Colonic mucosa (tissue), 4 donors: ENCODE measurements around the gene AMIGO1. TPM values are rescaled to one million over a fixed set of nuclear protein-coding genes. Genes with fewer than 3 reads are reported as not detected.

ENCODE experiments used
- DNase-seq: peaks from one replicate; pipeline ENCODE4 v3.0.0-alpha.2; 2020
- H3K27ac ChIP-seq: fragments of 200-600 bp; one replicate; pipeline ENCODE4 v1.8.0; 2021
- H3K27me3 ChIP-seq: fragments of 200-600 bp; one replicate; pipeline ENCODE4 v1.8.0; 2021
- H3K36me3 ChIP-seq: fragments of 200-600 bp; one replicate; pipeline ENCODE4 v1.8.0; 2021
- H3K4me1 ChIP-seq: fragments of 200-600 bp; one replicate; pipeline ENCODE4 v1.8.0; 2021; ENCODE audit warnings: mild to moderate bottlenecking
- H3K4me3 ChIP-seq: fragments of 200-600 bp; one replicate; pipeline ENCODE4 v1.8.0; 2021
- H3K9ac ChIP-seq, 2 donors: one replicate each; pipeline ENCODE4 v1.7.0; 2013; ENCODE audit warnings: control low read depth in 2 of 2, low read depth in 2 of 2, low read length in 2 of 2
- H3K9me3 ChIP-seq: fragments of 200-600 bp; one replicate; pipeline ENCODE4 v1.8.0; 2021
- CTCF ChIP-seq: fragments of 200-600 bp; IDR thresholded peaks from one replicate; pipeline ENCODE4 v1.8.0; 2022; ENCODE audit warnings: antibody characterized with exemption, mild to moderate bottlenecking
- intact Hi-C: fragments of 100-400 bp; cut with DNase I; formaldehyde crosslinking; loops from one replicate; pipeline ENCODE4 v1.14.1; 2022
- total RNA-seq, 2 donors: library from RNA; stranded (reverse); fragmentation: NEBNext Ultra II Directional in 1 of 2; extraction: Animal tissue kit (Norgen Biotek cat#: 25700) in 1 of 2; gene quantifications; one replicate each; pipeline ENCODE4 v1.2.1, GENCODE V29; 2021
- donor health status: healthy.
- donor health status: DM: no; HTN: no; CAD: no.
- donor health status: DM: no; HTN: no; CAD: no.

AMIGO1 gene
- total RNA-seq, 2 donors from 2014 or later = 2.5 to 3.9 TPM

- no peaks in the 10 kb centered on the region for H3K9me3 ChIP-seq
- H3K4me1 ChIP-seq = peaks cover 5% of the 10 kb centered on the region
- no peak overlapping the region for H3K4me3 ChIP-seq
- H3K27me3 ChIP-seq = no peaks in the 10 kb centered on the region
- no peak overlapping the region for H3K27ac ChIP-seq
- H3K36me3 ChIP-seq = no peaks in the 10 kb centered on the region
- no peak for DNase-seq
- intact Hi-C loops = no loop called here
- no peak for TF ChIP-seq CTCF
- no peak overlapping the region for H3K9ac ChIP-seq
These were observed 4.6 kb downstream of the AMIGO1 start for GRCh38 chr1:109504974-109505373.

GRCh38 chr1:109503935-109504334, 5.6 kb downstream of the AMIGO1 start:
- peak; percentile 46 for DNase-seq
- Histone ChIP-seq H3K4me1 (peaks cover 13% of the 10 kb centered on the region), H3K36me3 (no peaks in the 10 kb centered on the region), H3K9ac (no peak overlapping the region), H3K27me3 (no peaks in the 10 kb centered on the region), H3K9me3 (no peaks in the 10 kb centered on the region), H3K4me3 (no peak overlapping the region), H3K27ac (no peak overlapping the region)
- no peak for TF ChIP-seq CTCF
- intact Hi-C loops = no loop called here

DNA sequence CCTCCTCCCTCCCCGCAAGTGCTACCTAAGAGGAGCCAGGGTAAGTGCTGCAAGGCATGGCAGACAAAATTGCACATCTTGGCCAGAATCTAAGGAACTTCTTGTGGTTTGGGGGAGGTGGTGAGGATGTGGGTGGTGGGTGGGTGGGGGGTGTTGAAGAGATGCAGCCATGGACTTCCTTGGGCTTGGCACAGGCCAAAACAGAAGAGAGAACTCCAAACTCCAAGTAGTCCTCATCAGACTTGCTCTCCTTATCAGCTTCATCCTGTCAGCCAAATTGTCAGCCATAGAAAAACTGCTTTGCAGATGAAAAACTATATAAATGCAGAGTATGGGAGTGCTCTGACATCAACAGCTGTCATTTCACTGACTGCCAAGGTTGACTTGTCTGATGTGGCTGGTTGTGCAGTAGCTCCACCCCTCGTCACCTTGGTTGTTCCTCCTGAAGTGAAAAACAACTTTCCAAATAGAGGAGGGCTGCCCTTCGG, 7.1 kb downstream of the AMIGO1 start:
- Histone ChIP-seq H3K9ac (no peak overlapping the region), H3K36me3 (no peaks in the 10 kb centered on the region), H3K4me1 (peaks cover 16% of the 10 kb centered on the region), H3K27ac (no peak overlapping the region), H3K9me3 (no peaks in the 10 kb centered on the region), H3K27me3 (no peaks in the 10 kb centered on the region), H3K4me3 (no peak overlapping the region)
- TF ChIP-seq CTCF = no peak
- DNase-seq = no peak
- intact Hi-C loops = no loop called here

DNA sequence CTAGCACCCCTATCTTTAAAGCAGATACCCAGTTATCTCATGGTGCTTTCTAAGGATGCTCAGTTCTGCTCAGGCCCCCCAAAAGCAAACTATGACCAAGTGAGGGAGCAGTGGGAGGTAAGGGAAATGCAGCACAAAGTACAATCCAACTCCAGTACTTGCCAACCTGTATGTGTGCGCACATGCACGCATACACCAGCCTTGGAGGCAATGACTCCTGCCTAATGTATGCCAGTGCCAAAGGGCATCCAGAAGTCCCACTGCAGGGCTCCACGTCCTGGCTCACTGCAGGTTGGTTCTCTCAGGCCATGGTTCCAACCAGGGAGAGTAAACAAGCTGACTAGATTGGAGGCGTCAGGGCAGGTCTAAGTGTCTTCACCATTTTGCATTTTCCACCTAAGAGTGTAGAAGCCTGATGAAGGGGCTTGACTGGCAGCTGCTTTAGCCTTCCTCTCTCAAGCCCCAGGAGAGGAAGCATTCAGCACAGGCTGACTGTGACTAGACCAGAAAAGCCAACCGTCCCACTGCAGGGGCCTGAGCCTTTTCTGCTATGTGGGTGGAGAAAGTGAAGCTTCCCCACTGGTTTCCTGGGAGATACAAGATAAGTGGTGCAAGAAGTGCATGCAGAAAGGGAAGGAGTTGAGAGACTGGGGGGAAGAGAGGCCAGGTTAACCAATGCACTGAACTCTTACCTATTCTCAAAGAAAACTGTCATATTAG, 7.7 kb downstream of the AMIGO1 start:
- H3K27me3 ChIP-seq = no peaks in the 10 kb centered on the region
- H3K4me1 ChIP-seq = peaks cover 16% of the 10 kb centered on the region
- no peaks in the 10 kb centered on the region for H3K9me3 ChIP-seq
- H3K9ac ChIP-seq = no peak overlapping the region
- H3K27ac ChIP-seq = no peak overlapping the region
- intact Hi-C loops = no loop called here
- H3K4me3 ChIP-seq = no peak overlapping the region
- TF ChIP-seq CTCF = no peak
- H3K36me3 ChIP-seq = no peaks in the 10 kb centered on the region
- DNase-seq = no peak

- Histone ChIP-seq H3K36me3 (peaks cover 2% of the 10 kb centered on the region), H3K4me3 (no peak overlapping the region), H3K27me3 (no peaks in the 10 kb centered on the region), H3K9me3 (no peaks in the 10 kb centered on the region), H3K4me1 (peaks cover 16% of the 10 kb centered on the region), H3K27ac (no peak overlapping the region), H3K9ac (no peak overlapping the region)
- DNase-seq = no peak
- TF ChIP-seq CTCF = no peak
- intact Hi-C loops = no loop called here
These were observed 8.6 kb downstream of the AMIGO1 start for GRCh38 chr1:109500941-109501381.
